Stimulated activated CD4-positive, alpha-beta T cell treated with anti-CD3 and anti-CD28 coated beads, Interleukin-2, amount 100 ng/mL, for 4 hours (primary cell): ENCODE measurements around the gene TAMM41.
"Not testable (repeated sequence)": the region's sequence is repeated elsewhere in the genome, so short reads cannot be mapped to it uniquely, and the experiment has no call there.

Experiments used
- DNase-seq: peaks from one replicate; pipeline ENCODE4 v3.0.0-alpha.2; 2020; ENCODE audit warnings: low read depth

Gene TAMM41

DNA sequence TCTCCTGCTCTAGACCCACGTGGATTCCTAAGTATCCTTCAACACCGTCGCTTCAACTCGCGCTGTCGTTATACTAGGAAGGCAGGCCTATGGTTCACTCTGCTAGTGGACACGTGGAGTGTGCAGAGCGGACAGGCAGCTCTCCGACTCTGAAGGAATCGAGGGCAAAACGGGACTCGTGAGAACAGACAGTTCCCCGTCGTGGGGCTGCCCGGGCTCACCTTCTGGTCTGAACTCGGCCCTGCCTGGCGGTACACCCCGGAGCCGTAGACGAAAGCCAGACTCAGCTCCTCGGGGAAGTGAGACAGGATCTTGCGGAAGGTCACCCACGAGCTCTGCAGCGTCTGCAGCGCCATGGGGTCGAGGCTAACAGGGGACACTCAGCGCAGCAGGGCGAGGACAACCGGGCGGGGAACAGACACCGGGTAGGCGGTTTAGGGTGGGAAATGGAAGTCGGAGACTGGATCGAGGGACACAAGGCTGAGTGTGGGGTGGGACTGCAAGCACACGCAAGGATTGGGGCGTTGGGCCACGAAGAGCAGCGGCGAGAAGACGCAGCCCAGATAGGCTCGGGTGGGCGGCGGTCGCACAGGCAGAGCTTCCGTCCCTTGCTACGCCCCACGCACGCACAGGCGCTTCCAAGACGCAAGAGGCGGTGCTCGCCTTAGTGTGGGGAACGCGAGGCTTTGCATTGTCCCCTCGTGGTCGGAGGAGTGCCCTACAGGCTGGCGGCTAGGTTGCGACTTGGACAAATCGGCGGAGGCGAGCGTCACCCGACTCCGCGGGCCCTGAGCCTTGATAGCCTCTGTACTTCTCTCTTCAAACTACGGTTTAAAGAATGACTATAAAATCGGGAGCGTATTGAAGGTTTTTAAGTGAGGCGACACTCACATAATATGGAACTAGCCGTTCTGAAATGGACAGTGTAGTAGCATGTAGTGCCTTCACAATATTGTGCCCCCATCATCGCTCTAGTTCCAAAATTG lies at the start of gene TAMM41:
TAMM41 (minus strand) TSS at position 605 of the 986 bp plus-strand sequence; CDS start at position 356, 249 bp downstream.
- peak; percentile 90 for DNase-seq

DNA sequence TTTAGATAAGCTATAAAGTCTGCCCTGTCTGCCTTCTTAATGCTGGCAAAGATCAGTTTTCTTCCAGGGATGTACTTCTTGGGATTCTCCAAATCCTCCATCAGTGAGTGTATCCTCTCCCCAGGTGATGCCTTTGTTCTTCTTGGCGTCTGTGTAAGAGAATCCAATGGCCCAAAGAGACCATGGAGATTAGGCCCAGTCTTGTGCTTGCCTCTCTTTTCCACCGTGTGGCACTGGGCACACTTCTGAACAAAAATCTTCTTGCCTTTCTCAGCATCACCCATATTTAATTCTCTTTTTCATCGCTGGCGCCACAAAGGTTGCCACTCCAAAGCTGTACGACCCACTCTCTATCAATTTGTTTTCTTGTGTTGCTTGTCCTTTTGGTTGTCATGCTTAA lies 32.2 kb upstream of the TAMM41 start:
- DNase-seq, result no peak

DNA sequence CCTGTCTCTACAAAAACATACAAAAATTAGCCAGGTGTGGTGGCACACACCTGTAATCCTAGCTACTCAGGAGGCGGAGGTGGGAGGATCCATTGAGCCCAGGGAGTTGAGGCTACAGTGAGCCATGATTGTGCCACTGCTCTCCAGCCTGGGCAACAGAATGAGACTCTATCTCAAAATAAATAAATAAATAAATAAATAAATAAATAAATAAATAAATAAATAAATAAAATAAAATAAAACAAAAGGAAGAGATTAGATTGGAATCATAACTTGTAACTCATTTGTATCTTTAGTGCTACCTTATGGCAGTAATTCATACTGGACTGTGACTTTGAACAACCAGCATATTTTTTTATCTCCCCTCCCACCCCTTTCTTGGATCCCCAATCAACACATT lies 28.0 kb upstream of the TAMM41 start:
- DNase-seq, result not testable (repeated sequence)

GRCh38 chr3:11863739-11864138 lies 17.1 kb upstream of the TAMM41 start:
- DNase-seq, result not testable (repeated sequence)

- DNase-seq, result not testable (repeated sequence)
These were observed 15.9 kb upstream of the TAMM41 start for GRCh38 chr3:11862584-11862983.

DNA sequence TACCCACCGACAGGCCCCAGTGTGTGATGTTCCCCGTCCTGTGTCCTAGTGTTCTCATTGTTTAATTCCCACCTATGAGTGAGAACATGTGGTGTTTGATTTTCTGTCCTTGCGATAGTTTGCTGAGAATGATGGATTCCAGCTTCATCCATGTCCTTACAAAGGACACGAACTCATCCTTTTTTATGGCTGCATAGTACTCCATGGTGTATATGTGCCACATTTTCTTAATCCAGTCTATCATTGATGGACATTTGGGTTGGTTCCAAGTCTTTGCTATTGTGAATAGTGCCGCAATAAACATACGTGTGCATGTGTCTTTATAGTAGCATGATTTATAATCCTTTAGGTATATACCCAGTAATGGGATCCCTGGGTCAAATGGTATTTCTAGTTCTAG lies 15.5 kb upstream of the TAMM41 start:
- DNase-seq, result not testable (repeated sequence)

GRCh38 chr3:11860213-11860612 lies 13.5 kb upstream of the TAMM41 start:
- not testable (repeated sequence) for DNase-seq

DNA sequence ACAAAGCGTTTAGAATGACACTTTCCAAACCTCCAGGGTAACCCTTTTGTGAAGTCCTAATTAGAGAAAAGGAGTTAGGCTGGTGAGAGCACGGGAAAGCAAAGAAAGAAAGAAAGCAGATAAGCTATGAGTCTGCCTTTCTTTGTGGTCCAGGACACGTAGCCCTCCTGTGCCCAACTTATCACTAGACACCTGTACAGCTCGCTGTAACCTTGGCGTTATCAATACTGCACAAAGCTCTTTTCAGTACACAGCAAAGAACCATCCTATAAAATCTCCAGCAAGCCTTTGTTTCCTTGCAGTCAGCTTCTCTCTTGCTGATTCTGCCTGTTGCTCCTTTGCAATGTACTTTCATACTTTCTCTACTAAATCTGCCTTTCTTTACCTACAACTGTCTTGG lies 6.8 kb upstream of the TAMM41 start:
- no peak for DNase-seq

DNA sequence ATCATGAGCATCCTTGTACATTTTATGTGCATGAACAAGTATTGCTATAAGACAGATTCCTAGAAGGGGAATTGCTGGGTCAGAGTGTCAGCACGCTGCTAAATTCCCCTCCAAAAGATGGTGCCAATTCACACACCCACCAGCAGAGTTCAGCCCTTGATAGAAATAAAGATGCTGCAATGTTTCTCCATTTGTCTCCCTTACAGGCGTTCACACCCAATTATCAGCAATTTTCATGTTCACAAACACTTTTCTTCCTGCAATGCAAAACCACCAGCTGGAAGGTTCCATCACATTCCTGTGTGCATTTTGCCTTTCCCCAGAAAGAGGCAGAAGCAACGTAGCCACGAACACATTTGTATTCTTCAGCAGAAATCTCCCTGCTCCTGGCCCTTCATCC lies 3.3 kb upstream of the TAMM41 start:
- no peak for DNase-seq

DNA sequence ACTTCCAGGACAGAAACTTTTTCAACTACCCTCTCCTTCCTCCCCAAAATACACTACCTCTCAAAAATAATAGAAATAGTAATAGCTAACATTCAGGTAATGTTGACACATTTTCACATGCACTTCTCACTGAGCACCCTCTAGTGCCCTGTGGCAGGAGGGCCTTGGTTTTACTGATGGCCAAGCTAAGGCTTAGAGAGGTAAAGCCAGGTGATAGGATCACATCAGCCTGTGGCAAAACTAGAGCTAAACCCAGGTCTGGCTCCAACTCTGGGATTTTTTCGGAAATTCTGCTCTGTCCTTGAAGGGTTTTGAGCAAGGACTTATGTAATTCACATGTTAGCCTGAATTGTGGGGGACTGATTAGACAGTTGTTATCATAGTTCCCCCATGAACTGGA lies 922 bp upstream of the TAMM41 start:
- DNase-seq, result no peak

DNA sequence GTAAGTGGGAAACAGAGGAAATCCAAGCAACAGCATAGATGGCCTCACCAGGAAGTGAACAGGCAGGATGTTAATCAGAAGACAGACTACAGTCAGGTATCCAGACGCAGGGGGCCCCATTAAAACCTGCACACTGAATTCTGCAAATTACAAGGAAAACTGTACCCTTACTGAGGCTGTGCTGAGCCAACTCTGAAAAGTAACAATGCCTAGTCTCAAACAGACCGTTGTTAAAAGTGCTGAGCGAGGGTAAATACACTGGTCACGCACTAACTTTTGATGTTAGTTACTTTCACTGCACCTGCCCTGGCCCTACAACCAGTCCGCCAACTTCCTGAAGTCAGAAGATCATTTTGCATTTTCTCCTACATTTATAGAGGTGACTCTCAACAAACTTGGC lies 1.0 kb downstream of the TAMM41 start:
- no peak for DNase-seq

DNA sequence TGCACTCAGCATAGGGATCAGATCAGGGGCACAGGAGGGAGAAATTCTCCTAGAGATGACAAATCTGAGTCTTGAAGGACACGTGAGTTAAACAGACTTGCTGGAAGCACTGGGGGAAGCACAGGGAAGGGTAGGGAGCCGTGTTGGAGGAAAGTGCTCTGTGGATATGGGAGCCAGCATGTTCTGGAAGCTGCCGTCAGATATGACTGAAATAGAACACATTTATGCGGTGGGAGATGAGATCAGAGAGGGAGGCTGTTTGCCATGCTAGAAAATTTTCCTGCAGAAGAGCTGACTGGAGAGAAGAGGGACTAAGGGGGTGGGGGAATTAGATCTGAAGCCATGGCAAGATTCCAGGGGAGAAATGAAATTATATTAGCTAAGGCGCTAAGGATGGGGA lies 1.8 kb downstream of the TAMM41 start:
- no peak for DNase-seq

- no peak for DNase-seq
These were observed 11.6 kb downstream of the TAMM41 start for GRCh38 chr3:11835028-11835639.

- no peak for DNase-seq
These were observed 13.4 kb downstream of the TAMM41 start for GRCh38 chr3:11832981-11833905.

DNA sequence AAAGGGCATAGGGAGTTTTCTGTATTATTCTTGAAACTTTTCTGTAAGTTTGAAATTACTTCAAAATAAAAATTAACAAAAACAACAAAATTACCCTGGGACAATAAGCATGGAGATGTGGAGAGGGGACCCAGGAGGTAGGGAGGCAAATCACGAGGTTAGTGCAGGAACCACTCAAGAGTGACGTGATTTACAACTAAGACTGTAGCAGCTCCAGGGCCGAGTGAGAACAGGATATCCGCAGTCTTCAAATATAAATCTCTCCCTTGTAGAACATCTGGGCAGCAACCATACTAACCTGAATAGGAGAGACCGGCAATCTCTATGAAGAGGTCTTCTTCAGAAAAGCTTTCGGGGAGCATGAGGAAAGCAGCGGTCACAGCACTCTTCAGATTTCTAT lies 17.3 kb downstream of the TAMM41 start:
- no peak for DNase-seq

GRCh38 chr3:11826628-11827265 lies 19.9 kb downstream of the TAMM41 start:
- no peak for DNase-seq

DNA sequence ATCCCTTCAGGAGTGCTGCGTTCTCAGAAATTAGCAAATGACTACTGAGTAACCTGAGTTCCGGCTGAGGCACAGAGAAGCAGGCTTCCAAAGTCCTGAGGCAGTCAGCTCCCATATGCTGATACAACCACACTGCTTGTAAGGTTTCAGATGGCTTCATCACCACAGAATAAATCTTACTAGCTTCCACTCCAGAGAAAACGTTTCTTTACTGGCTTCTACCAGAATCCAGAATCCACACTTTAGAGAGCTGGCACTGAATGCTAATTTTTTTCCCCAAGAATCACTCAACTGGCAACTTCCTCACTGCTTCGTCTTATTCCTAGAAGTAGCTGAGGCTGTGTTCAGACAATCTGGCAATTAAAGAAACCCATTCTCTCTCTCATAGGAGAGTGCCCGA lies 21.4 kb downstream of the TAMM41 start:
- no peak for DNase-seq

GRCh38 chr3:11820531-11821041 lies 26.1 kb downstream of the TAMM41 start:
- DNase-seq, result no peak

GRCh38 chr3:11819146-11819689 lies 27.5 kb downstream of the TAMM41 start:
- DNase-seq, result no peak

GRCh38 chr3:11818033-11818432 lies 28.7 kb downstream of the TAMM41 start:
- no peak for DNase-seq

- DNase-seq, result no peak
These were observed 31.6 kb downstream of the TAMM41 start for GRCh38 chr3:11815111-11815510.
